Neuronal stem cell (in vitro differentiated cells): ENCODE data around the gene GCNT2.
"Not testable (repeated sequence)": the region's sequence is repeated elsewhere in the genome, so short reads cannot be mapped to it uniquely, and the experiment has no call there.

Source experiments
- DNase-seq: peaks from one replicate; pipeline ENCODE4 v3.0.0-alpha.2; 2013; ENCODE audit warnings: low spot score
- H2AFZ ChIP-seq: one replicate; pipeline ENCODE4 v1.6.1; 2013; ENCODE audit warnings: mild to moderate bottlenecking, low read length, inconsistent platforms
- H2AK5ac ChIP-seq: 2 replicates; pipeline ENCODE4 v1.6.1; 2013; ENCODE audit warnings: low read depth, mild to moderate bottlenecking, inconsistent platforms, low read length, moderate library complexity, mixed read lengths
- H2BK120ac ChIP-seq: 2 replicates; pipeline ENCODE4 v1.6.1; 2013; ENCODE audit warnings: low read depth, mild to moderate bottlenecking, inconsistent platforms, low read length, moderate library complexity, mixed read lengths
- H2BK12ac ChIP-seq: one replicate; pipeline ENCODE4 v1.6.1; 2013; ENCODE audit warnings: low read length, inconsistent platforms
- H2BK15ac ChIP-seq: 2 replicates; pipeline ENCODE4 v1.6.1; 2013; ENCODE audit warnings: mild to moderate bottlenecking, low read length, inconsistent platforms, mixed read lengths
- H2BK5ac ChIP-seq: one replicate; pipeline ENCODE4 v1.6.1; 2013; ENCODE audit warnings: inconsistent platforms, mild to moderate bottlenecking, low read length, moderate library complexity
- H3K14ac ChIP-seq: one replicate; pipeline ENCODE4 v1.6.1; 2013; ENCODE audit warnings: low read length, inconsistent platforms
- H3K18ac ChIP-seq: 2 replicates; pipeline ENCODE4 v1.6.1; 2013; ENCODE audit warnings: low read length, inconsistent platforms
- H3K23ac ChIP-seq: 2 replicates; pipeline ENCODE4 v1.6.1; 2013; ENCODE audit warnings: low read depth, mild to moderate bottlenecking, mixed read lengths, low read length, inconsistent platforms; ENCODE audit not compliant: poor library complexity
- H3K27ac ChIP-seq: replicated peaks from 3 replicates; pipeline ENCODE4 v1.5.1; 2013; ENCODE audit warnings: low read length, inconsistent platforms
- H3K27me3 ChIP-seq, 3 experiments: 2 replicates each; pipeline ENCODE4 v1.6.1; 2013; ENCODE audit warnings: low read length in 3 of 3, mild to moderate bottlenecking in 2 of 3, inconsistent platforms in 1 of 3, low read depth in 1 of 3, mixed read lengths in 1 of 3, moderate library complexity in 1 of 3; ENCODE audit not compliant: control insufficient read depth in 3 of 3, insufficient read depth in 3 of 3
- H3K36me3 ChIP-seq, 2 donors: replicated peaks in 1 of 2; 2 replicates each; pipeline ENCODE4 v1.6.1; 2013; ENCODE audit warnings: low read length in 2 of 2; ENCODE audit not compliant: control insufficient read depth in 2 of 2, insufficient read depth in 2 of 2
- H3K4ac ChIP-seq: 2 replicates; pipeline ENCODE4 v1.6.1; 2013; ENCODE audit warnings: inconsistent platforms, mild to moderate bottlenecking, low read length, moderate library complexity
- H3K4me1 ChIP-seq, 2 donors: 1 replicate in 1 of 2; 2 replicates in 1 of 2; pipeline ENCODE4 v1.6.1; 2013; ENCODE audit warnings: low read length in 2 of 2, low read depth in 1 of 2; ENCODE audit not compliant: control insufficient read depth in 2 of 2, insufficient read depth in 1 of 2
- H3K4me2 ChIP-seq: one replicate; pipeline ENCODE4 v1.6.1; 2013; ENCODE audit warnings: mild to moderate bottlenecking, low read length, inconsistent platforms; ENCODE audit not compliant: insufficient read depth, poor library complexity, severe bottlenecking
- H3K4me3 ChIP-seq, 2 donors: 2 replicates each; pipeline ENCODE4 v1.5.1; 2013; ENCODE audit warnings: low read length in 2 of 2, mild to moderate bottlenecking in 2 of 2, inconsistent platforms in 1 of 2, moderate library complexity in 1 of 2
- H3K79me1 ChIP-seq: one replicate; pipeline ENCODE4 v1.6.1; 2013; ENCODE audit warnings: low read depth, mild to moderate bottlenecking, inconsistent platforms, low read length, moderate library complexity
- H3K9ac ChIP-seq: one replicate; pipeline ENCODE4 v1.6.1; 2013; ENCODE audit warnings: mild to moderate bottlenecking, low read depth, low read length, inconsistent platforms; ENCODE audit not compliant: poor library complexity
- H3K9me3 ChIP-seq, 2 donors: replicated peaks in 1 of 2; 2 replicates each; pipeline versions ENCODE3 to v1.6.1; 2013; ENCODE audit warnings: low read length in 2 of 2, mild to moderate bottlenecking in 2 of 2, inconsistent platforms in 1 of 2, low read depth in 1 of 2, mixed read lengths in 1 of 2, moderate library complexity in 1 of 2; ENCODE audit not compliant: control insufficient read depth in 2 of 2, insufficient read depth in 1 of 2
- H4K8ac ChIP-seq: one replicate; pipeline ENCODE4 v1.6.1; 2013; ENCODE audit warnings: low read depth, mild to moderate bottlenecking, inconsistent platforms, low read length, moderate library complexity
- H4K91ac ChIP-seq: one replicate; pipeline ENCODE4 v1.6.1; 2013; ENCODE audit warnings: low read length, low read depth, mild to moderate bottlenecking, inconsistent platforms; ENCODE audit not compliant: poor library complexity
- WGBS, 2 donors: extraction: QIAGEN DNeasy Blood & Tissue Kit; methylation state at CpG; one replicate each; pipeline ENCODE4 v1.1.7; 2013; ENCODE audit warnings: missing lambda C conversion rate in 2 of 2, mixed read lengths in 1 of 2; ENCODE audit not compliant: insufficient read length in 2 of 2, insufficient replicate concordance in 1 of 2; ENCODE audit errors: extremely low coverage in 2 of 2; 5-methylcytosine and 5-hydroxymethylcytosine counted together

The GCNT2 gene

GRCh38 chr6:10665595-10665994, 144.4 kb downstream of the GCNT2 start:
- not testable (repeated sequence) for H2AK5ac ChIP-seq, H3K27ac ChIP-seq, H3K9ac ChIP-seq, H2BK15ac ChIP-seq, H3K4me2 ChIP-seq, H2AFZ ChIP-seq, H3K27me3 ChIP-seq, H3K18ac ChIP-seq, H3K4me1 ChIP-seq, H3K9me3 ChIP-seq, H3K4me3 ChIP-seq, H4K91ac ChIP-seq, H3K23ac ChIP-seq, H2BK5ac ChIP-seq, H3K4ac ChIP-seq, H4K8ac ChIP-seq, H2BK120ac ChIP-seq, DNase-seq, H2BK12ac ChIP-seq, H3K36me3 ChIP-seq, H3K14ac ChIP-seq, H3K79me1 ChIP-seq
- WGBS, 2 donors, result no CpG with 5 or more reads among the region's 1 CpG

DNA sequence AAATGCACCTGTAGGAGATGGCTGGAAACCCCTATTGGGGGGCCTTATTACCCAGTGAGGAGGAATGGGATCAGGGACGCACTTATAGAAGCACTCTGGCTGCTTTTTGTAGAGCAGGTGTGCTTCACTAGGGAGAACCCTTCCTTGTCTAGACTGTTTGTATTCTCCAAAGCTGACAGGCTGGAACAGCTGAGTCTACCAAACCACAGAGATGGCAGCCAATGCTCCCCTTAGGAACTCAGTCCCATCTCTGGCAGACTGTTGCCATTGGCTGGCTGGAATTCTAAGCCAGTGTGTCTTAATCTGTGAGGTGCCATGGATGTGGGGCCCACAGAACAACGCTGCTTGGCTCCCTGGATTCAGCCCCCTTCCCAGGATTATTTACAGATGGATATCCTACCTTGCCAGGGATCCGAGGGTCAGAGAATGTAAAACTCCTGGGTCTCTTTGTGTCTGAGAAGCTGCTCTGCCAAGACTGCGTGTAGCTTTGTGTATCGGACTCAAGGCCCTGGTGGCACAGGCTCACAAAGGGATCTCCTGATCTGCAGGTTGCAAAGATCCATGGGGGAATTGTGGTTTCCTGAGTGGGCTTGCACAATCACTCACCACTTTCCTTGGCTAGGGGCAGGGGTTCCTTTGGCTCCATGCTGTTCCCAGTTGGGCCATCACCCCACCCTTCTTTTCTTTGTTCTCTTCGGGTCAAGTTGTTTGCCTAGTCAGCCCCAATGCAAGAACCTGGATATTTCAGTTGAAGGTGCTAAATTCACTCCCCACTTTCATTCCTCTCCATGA, 147.2 kb downstream of the GCNT2 start:
- Histone ChIP-seq H4K91ac (no peak overlapping the region), H4K8ac (no peak overlapping the region), H3K79me1 (no peaks in the 10 kb centered on the region), H3K18ac (no peak overlapping the region), H2AFZ (no peak overlapping the region), H2BK5ac (no peak overlapping the region), H3K36me3 (no peaks in the 10 kb centered on the region), H3K4ac (no peak overlapping the region), H3K23ac (no peak overlapping the region), H2BK12ac (no peak overlapping the region), H3K27me3 (no peaks in the 10 kb centered on the region), H3K9me3 (no peaks in the 10 kb centered on the region), H3K4me2 (no peak overlapping the region), H3K4me3 (no peak overlapping the region), H3K9ac (no peak overlapping the region), H3K4me1 (no peaks in the 10 kb centered on the region), H2BK120ac (no peak overlapping the region), H3K27ac (no peak overlapping the region), H2AK5ac (no peak overlapping the region), H2BK15ac (no peak overlapping the region), H3K14ac (no peak overlapping the region)
- no CpG with 5 or more reads among the region's 6 CpGs for WGBS, 2 donors
- DNase-seq, result no peak

DNA sequence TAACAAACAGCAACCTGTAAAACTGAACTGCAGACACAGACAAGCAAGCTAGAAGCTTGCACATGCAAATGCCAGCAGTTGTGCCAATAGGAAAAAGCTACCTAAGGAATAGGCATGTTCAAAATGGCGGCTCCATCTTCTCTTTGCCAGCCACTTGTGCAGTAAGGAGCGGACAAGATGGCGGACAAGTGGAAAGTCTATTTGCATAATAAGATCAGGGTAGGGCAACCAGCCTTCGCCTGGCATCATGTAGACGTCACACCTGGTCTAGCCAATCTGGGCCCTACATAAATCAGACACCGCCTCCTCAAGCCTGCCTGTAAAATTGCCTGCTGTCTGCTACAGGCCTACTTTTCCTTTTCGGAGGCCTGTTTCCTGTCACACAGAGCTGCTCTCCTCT, 155.3 kb downstream of the GCNT2 start:
- no peak overlapping the region for H3K4me3 ChIP-seq
- no peak for DNase-seq
- no peak overlapping the region for H3K27ac ChIP-seq
- H3K23ac ChIP-seq, result no peak overlapping the region
- no peak overlapping the region for H3K4ac ChIP-seq
- H3K27me3 ChIP-seq, result no peaks in the 10 kb centered on the region
- no peaks in the 10 kb centered on the region for H3K79me1 ChIP-seq
- no peak overlapping the region for H3K14ac ChIP-seq
- H3K18ac ChIP-seq, result no peak overlapping the region
- no peaks in the 10 kb centered on the region for H3K9me3 ChIP-seq
- H3K4me2 ChIP-seq, result no peak overlapping the region
- no peak overlapping the region for H2AK5ac ChIP-seq
- no peak overlapping the region for H2BK120ac ChIP-seq
- WGBS, 2 donors, result no CpG with 5 or more reads among the region's 7 CpGs
- no peaks in the 10 kb centered on the region for H3K4me1 ChIP-seq
- no peak overlapping the region for H2BK15ac ChIP-seq
- no peak overlapping the region for H2BK5ac ChIP-seq
- no peak overlapping the region for H4K8ac ChIP-seq
- no peak overlapping the region for H2AFZ ChIP-seq
- no peak overlapping the region for H2BK12ac ChIP-seq
- no peak overlapping the region for H4K91ac ChIP-seq
- H3K36me3 ChIP-seq, result no peaks in the 10 kb centered on the region
- no peak overlapping the region for H3K9ac ChIP-seq

DNA sequence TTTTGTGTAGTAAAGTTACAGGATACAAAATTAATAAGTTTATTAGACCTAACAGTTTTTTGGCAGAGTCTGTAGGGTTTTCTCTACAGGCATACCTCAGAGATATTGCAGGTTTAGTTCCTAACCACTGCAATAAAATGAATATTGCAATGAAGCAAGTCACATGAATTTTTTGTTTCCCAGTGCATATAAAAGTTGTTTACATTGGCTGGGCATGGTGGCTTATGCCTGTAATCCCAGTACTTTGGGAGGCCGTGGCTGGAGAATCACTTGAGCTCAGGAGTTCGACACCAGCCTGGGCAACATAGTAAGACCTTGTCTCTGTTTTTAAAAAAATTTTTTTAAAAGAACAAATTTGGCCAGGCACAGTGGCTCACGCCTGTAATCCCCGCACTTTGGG, 157.3 kb downstream of the GCNT2 start:
- Histone ChIP-seq H3K27ac (no peak overlapping the region), H3K27me3 (no peaks in the 10 kb centered on the region), H3K4ac (no peak overlapping the region), H3K23ac (no peak overlapping the region), H3K18ac (no peak overlapping the region), H3K14ac (no peak overlapping the region), H3K79me1 (no peaks in the 10 kb centered on the region), H2BK5ac (no peak overlapping the region), H4K91ac (no peak overlapping the region), H2BK15ac (no peak overlapping the region), H3K9me3 (no peaks in the 10 kb centered on the region), H3K4me1 (no peaks in the 10 kb centered on the region), H4K8ac (no peak overlapping the region), H3K4me3 (no peak overlapping the region), H2AFZ (no peak overlapping the region), H2AK5ac (no peak overlapping the region), H3K9ac (no peak overlapping the region), H2BK12ac (no peak overlapping the region), H3K36me3 (no peaks in the 10 kb centered on the region), H2BK120ac (no peak overlapping the region), H3K4me2 (no peak overlapping the region)
- no CpG with 5 or more reads among the region's 4 CpGs for WGBS, 2 donors
- DNase-seq, result no peak
